Esophagus muscularis mucosa (tissue), 4 donors: ENCODE data around the gene UBE2J2. TPM values are rescaled to one million over a fixed set of nuclear protein-coding genes. Genes with fewer than 3 reads are reported as not detected.

Experiments
- DNase-seq: peaks from one replicate; pipeline ENCODE4 v3.0.0-alpha.2; 2017; ENCODE audit errors: extremely low spot score
- H3K27ac ChIP-seq, 4 donors: fragments of 200-600 bp; sonication (generic); replicated peaks in 1 of 4; 1 replicate in 3 of 4; 2 replicates in 1 of 4; pipeline ENCODE4 v1.5.1; 2016 to 2019; ENCODE audit warnings: mild to moderate bottlenecking in 1 of 4
- H3K27me3 ChIP-seq, 4 donors: fragments of 200-600 bp; sonication (generic); one replicate each; pipeline versions ENCODE4 v1.5.1 to v1.6.0; 2016 to 2019
- H3K36me3 ChIP-seq, 4 donors: fragments of 200-600 bp; sonication (generic); one replicate each; pipeline ENCODE4 v1.5.1; 2016 to 2019
- H3K4me1 ChIP-seq, 4 donors: fragments of 200-600 bp; sonication (generic); one replicate each; pipeline ENCODE4 v1.5.1; 2016 to 2019
- H3K4me3 ChIP-seq, 4 donors: fragments of 200-600 bp; sonication (generic); 1 replicate in 2 of 4; 2 replicates in 2 of 4; pipeline ENCODE4 v1.5.1; 2016 to 2019; ENCODE audit warnings: mild to moderate bottlenecking in 4 of 4, moderate library complexity in 1 of 4
- H3K9me3 ChIP-seq, 4 donors: fragments of 200-600 bp; sonication (generic); 1 replicate in 3 of 4; 2 replicates in 1 of 4; pipeline ENCODE4 v1.5.1; 2016 to 2019
- CTCF ChIP-seq, 3 experiments: fragments of 200-600 bp in 2 of 3; fragments of 450-650 bp in 1 of 3; sonication (generic) in 2 of 3; IDR thresholded peaks; one replicate each; pipeline ENCODE4 v1.5.1; 2017 to 2019; ENCODE audit warnings: antibody characterized with exemption in 3 of 3, mild to moderate bottlenecking in 2 of 3, moderate library complexity in 1 of 3
- EP300 ChIP-seq: sonication (generic); formaldehyde crosslinking; IDR thresholded peaks from one replicate; pipeline ENCODE4 v1.6.1; 2017; ENCODE audit warnings: antibody characterized with exemption
- POLR2A ChIP-seq: fragments of 450-650 bp; IDR thresholded peaks from one replicate; pipeline ENCODE4 v1.6.1; 2017; ENCODE audit warnings: antibody characterized with exemption, moderate library complexity, mild to moderate bottlenecking, low read depth
- POLR2AphosphoS5 ChIP-seq, 2 donors: sonication (generic); formaldehyde crosslinking; IDR thresholded peaks; one replicate each; pipeline ENCODE4 v1.6.1; 2017; ENCODE audit warnings: antibody characterized with exemption in 2 of 2
- WGBS: methylation state at CpG from one replicate; pipeline ENCODE4 v1.1.5; 2018; 5-methylcytosine and 5-hydroxymethylcytosine counted together
- intact Hi-C: fragments of 100-400 bp; cut with DNase I; formaldehyde crosslinking; loops from one replicate; pipeline ENCODE4 v1.15.1; 2023
- total RNA-seq, 4 donors: library from RNA; depleted of rRNA; stranded (reverse); fragments of >200 nt; gene quantifications; one replicate each; pipeline versions ENCODE4 v1.1.0 to v1.2.1, GENCODE V29; 2016

The UBE2J2 gene
- total RNA-seq, 4 donors from 2014 or later = 34.9 to 61.4 (median 49.5) TPM

DNA sequence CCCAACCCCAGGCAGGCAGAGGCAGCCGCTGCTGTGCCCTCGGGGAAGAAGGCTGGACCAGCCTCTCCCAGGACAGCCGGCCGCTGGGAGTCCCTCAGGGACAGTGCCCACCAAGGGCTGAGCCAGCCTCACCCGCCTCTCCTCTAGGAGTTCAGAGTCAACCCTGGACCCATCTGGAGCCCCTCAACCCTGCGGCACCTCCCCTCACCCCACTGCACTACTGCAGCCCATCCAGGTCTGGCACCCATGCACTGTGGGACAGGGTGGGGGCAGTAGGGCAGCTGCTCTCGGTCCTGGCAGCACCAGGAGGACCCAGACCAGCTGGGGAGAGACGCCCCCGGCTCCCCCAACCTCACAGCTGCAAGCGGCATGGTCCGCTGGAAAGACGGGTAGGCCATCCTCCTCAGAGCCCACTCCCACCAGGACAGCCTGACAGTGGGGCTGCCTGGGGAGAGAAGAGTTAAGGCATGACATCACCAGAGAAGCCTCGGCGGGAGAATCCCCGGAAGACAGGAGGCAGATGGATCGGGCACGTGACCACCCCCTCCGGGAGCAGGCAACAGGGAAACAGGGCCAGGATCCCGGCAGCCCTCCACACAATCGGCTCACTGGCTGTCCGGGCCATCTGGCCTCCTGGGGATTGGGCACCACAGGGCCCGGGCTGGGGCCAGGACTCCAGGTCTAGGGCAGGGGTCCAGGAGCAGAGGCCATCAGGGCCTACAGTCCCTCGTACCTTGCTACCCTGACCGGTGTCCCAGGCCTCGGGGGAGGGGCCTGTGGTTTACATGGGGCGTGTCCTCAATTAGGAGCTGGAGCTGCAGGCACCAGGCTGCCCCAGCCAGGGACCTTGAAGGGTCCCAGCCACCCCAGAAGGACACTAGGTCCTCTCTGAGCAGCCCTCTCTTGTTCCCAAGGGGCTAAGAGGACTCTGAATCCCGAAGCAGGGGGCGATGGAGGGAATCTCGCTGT is 31.0 kb upstream of the UBE2J2 start:
- H3K4me1 ChIP-seq = peaks cover 44 to 57% (median 55%) of the 10 kb centered on the region in 4 donors
- WGBS = 20% methylated on average over 16 of the region's 29 CpGs
- TF ChIP-seq EP300 (no peak), CTCF (IDR thresholded peaks at IDR 0.05) (no peak), POLR2A (no peak), POLR2AphosphoS5 (IDR thresholded peaks at IDR 0.05) (peak; percentile 41 to 88)
- peaks cover 0 to 13% (median 7%) of the 10 kb centered on the region in 4 donors for H3K36me3 ChIP-seq
- no peaks in the 10 kb centered on the region for H3K9me3 ChIP-seq
- H3K27ac ChIP-seq = peak overlapping the region; percentile 79 to 87 (median 84)
- H3K27me3 ChIP-seq = no peaks in the 10 kb centered on the region
- H3K4me3 ChIP-seq = peak overlapping the region; percentile 67 to 91 (median 81)
- peak; percentile 96 for DNase-seq
- intact Hi-C loops = no loop called here

DNA sequence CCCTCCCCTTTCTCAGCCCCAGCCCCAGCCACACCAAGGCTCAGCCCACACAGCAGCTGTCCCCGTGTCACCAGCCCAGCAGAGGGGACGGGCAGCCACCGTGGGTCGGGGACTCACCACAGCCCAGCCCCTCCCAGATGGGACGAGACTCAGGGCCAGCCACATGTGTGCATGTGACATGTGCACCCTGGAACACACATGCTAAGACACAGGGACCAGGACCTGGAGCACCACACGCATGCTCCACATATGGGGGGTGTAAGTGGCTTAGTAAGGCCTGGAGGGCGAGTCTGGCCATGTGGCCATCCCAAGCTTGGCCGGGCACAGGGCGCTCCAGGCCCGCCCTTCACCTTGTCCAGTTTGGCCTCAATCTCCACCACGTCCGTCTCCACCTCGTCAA is 30.1 kb upstream of the UBE2J2 start:
- 80% methylated on average over 4 of the region's 13 CpGs for WGBS
- TF ChIP-seq POLR2A = no peak
- TF ChIP-seq CTCF (IDR thresholded peaks at IDR 0.05) = no peak
- TF ChIP-seq EP300 = no peak
- no peak for TF ChIP-seq POLR2AphosphoS5 (IDR thresholded peaks at IDR 0.05)
- no peak for DNase-seq
- Histone ChIP-seq H3K27ac (peak overlapping the region; percentile 79 to 87 (median 84)), H3K27me3 (no peaks in the 10 kb centered on the region), H3K36me3 (peaks cover 0 to 21% (median 11%) of the 10 kb centered on the region in 4 donors), H3K4me1 (peaks cover 38 to 55% (median 46%) of the 10 kb centered on the region in 4 donors), H3K4me3 (peak overlapping the region in 1 of 4 donors; percentile 67), H3K9me3 (no peaks in the 10 kb centered on the region)
- intact Hi-C loops = no loop called here

DNA sequence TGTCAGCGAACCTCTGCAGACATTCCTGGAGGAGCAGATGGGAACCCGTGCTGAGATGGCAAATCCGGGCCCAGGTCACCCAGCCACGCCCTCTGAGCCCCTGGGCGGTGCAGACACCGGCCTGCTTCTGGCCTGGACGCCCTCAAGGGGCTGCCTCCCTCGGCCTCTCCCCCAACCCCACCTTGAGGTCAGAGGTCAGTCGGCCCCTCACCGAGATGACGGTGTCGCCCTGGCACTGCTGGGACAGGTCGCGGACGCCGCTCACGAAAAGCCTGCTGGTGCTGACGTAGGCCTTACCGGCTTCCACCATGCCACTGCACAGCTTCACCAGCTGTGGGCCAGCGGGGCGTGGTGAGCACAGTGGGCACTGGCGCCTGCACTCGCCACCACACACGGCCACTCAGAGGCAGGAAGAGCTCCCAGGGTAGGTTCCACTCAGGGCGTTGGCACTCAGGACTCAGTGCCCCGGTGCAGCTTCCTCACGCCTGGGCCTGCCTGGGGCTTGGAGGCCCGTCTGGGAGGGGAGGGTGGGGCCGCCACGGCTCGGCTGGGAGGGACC is 29.4 kb upstream of the UBE2J2 start:
- no peak for DNase-seq
- H3K4me1 ChIP-seq = peaks cover 38 to 56% (median 45%) of the 10 kb centered on the region in 4 donors
- intact Hi-C loops = no loop called here
- 58% methylated on average over 11 of the region's 31 CpGs for WGBS
- H3K27ac ChIP-seq = peak overlapping the region in 1 of 4 donors; percentile 83
- no peak overlapping the region for H3K4me3 ChIP-seq
- H3K9me3 ChIP-seq = no peaks in the 10 kb centered on the region
- peaks cover 0 to 26% (median 15%) of the 10 kb centered on the region in 4 donors for H3K36me3 ChIP-seq
- TF ChIP-seq POLR2A (no peak), POLR2AphosphoS5 (IDR thresholded peaks at IDR 0.05) (no peak), EP300 (no peak), CTCF (IDR thresholded peaks at IDR 0.05) (no peak)
- H3K27me3 ChIP-seq = no peaks in the 10 kb centered on the region

DNA sequence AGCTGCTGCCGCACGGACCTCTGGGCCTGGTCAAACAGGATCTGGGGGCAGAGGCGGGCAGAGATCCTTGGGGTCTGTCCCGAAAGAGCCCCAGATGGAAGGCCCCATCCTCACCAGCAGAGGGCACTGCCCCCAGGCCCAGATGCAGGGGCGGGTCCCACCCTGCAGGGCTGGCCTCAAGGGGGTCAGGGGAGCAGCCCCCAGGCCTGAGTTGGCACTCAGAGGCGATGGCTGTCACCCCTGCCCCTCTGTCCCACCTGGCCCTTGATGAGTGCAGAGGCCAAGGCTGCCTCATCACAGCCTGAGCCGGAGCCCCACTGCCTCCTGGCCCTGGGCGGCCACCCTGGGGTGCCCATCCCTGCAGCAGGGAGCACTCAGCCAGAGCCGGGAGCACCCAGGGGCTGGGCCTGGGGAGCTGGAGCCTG is 28.4 kb upstream of the UBE2J2 start:
- no peak overlapping the region for H3K4me3 ChIP-seq
- H3K27me3 ChIP-seq = no peaks in the 10 kb centered on the region
- H3K27ac ChIP-seq = no peak overlapping the region
- H3K36me3 ChIP-seq = peaks cover 0 to 32% (median 20%) of the 10 kb centered on the region in 4 donors
- TF ChIP-seq EP300 (no peak), CTCF (IDR thresholded peaks at IDR 0.05) (peak in 1 of 3 experiments; percentile 48)
- intact Hi-C loops = no loop called here
- no peak for DNase-seq
- no peaks in the 10 kb centered on the region for H3K9me3 ChIP-seq
- H3K4me1 ChIP-seq = peaks cover 35 to 52% (median 41%) of the 10 kb centered on the region in 4 donors
- WGBS = 82% methylated on average over 2 of the region's 9 CpGs
